GM12801 (cell line): ENCODE data around the gene STEAP2.

Experiments used
- TF ChIP-seq, protein P1 (sequence below): IDR thresholded peaks from one replicate; pipeline ENCODE4 v1.5.1; 2011; ENCODE audit warnings: control low read depth; ENCODE audit not compliant: insufficient read length; ENCODE audit errors: extremely low read depth

The STEAP2 gene

DNA sequence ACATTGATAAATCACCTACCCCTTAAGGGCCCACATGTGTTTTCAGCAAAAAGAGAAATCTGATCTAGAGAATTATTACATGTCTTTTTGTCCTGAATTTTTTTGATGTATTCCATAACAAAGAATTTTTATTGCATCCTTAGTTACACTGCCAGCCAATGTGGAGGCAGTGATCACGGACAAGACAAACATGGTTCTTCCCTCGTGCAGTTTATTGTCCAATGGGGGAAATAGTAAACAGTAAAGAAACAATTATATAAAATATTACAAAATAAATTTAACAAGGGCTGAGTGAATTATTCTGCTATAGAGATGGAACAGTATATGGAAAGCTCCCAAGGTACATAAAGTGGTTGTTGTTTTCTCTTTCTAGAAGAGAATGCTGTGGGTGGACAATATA is 2.0 kb downstream of the STEAP2 start:
- TF ChIP-seq, protein P1, sequence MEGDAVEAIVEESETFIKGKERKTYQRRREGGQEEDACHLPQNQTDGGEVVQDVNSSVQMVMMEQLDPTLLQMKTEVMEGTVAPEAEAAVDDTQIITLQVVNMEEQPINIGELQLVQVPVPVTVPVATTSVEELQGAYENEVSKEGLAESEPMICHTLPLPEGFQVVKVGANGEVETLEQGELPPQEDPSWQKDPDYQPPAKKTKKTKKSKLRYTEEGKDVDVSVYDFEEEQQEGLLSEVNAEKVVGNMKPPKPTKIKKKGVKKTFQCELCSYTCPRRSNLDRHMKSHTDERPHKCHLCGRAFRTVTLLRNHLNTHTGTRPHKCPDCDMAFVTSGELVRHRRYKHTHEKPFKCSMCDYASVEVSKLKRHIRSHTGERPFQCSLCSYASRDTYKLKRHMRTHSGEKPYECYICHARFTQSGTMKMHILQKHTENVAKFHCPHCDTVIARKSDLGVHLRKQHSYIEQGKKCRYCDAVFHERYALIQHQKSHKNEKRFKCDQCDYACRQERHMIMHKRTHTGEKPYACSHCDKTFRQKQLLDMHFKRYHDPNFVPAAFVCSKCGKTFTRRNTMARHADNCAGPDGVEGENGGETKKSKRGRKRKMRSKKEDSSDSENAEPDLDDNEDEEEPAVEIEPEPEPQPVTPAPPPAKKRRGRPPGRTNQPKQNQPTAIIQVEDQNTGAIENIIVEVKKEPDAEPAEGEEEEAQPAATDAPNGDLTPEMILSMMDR: no peak

DNA sequence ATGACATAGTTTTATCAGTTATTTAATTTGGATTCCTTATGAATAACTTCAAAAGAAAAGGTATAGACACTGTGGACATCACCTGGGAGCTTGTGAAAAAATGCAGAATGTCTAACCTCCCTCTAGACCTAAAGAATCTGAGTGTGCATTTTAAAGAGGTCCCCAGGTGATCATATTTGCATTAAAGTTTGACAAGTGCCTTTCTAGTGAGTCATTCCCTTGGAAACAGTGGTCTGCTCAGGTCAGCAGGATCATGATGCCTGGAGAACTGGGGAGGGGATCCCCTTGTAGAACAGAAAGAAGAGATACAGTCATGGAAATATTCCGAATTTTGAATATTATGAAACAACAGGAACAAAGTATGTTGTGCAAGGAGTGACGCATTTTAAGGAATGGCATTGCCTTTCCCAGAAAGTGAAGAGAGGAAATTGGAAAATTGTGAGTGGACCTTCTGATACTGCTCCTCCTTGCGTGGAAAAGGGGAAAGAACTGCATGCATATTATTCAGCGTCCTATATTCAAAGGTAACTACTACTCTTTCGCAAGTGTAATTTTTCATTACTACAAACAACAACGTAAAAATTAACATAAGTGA is 4.6 kb downstream of the STEAP2 start:
- TF ChIP-seq, protein P1: no peak

DNA sequence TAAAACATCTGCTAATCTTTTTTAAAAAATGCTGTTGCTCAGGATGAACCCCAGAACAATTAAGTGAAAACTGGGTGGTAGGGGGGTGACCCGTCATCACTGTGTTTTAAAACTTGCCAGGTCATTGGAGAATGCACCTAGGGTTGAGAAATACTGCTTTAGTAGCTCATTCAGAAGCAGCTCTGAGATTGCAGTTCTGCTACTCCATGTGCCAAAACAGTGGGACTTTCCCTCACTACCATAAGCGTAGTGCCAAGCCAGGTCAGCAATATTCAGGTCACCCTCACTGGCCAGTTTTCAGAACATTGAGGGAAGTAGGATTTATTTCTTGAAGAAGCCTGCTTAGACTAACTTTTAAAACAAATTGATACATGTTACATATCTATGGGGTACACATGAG is 5.2 kb downstream of the STEAP2 start:
- TF ChIP-seq, protein P1: no peak

DNA sequence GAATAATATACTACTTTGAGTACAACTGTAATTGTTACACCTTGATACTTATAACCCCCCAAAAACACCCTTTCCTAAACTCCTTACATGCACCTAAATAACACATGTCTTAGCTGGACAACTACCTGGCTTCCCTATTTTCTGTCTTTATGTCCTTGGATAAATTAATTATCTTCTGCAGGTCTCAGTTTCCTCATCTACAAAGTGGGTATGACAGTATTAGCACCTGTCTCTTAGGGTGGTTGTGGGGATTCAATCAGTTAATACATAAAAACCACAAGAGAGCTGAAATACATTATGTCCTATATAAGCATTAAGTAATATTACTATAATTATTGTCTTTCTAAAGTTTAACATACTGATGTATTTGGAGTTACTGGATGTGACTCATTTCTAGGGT is 10.8 kb downstream of the STEAP2 start:
- TF ChIP-seq, protein P1: no peak

DNA sequence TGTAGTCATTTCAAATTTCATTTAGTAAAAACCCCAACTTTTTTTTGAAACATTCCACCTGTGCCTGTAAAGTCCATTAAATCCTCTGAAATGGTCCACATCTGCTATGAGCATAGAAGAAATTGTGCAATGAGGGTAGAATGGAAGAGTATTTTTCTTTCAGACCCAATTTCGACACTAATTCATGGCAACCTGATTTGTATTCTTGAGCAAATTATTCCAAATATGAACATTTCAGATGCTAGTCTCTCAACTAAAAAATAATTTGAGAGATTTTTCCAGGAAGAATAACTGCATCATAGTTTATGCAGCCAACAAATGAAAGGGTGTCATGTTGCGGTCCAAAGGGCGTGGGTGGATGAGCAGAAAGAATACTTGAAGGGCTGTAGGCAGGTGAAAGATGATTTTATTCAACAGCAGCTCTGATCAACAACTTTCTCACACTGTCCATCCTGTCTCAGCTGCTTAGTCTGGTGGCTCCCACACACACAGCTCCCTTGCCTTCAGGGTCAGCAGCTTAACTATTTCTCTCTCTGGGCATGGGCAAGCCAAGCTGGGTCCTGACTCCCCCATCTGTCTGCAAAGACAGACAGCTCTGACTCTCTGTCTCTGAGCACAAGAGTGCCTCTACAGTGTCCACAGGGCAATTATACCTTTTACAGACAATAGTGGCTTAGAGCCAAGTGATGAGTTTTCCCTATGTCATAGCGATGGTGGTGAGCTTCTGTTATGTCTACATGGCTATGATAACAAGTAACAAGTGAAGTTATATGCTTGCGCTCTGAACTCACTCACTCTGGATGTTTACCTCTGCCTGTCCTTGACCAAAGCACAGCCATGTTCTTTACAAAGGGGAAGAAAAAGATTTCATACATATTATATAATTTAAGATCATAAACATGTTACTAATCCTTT is 11.5 kb downstream of the STEAP2 start:
- TF ChIP-seq, protein P1: no peak

DNA sequence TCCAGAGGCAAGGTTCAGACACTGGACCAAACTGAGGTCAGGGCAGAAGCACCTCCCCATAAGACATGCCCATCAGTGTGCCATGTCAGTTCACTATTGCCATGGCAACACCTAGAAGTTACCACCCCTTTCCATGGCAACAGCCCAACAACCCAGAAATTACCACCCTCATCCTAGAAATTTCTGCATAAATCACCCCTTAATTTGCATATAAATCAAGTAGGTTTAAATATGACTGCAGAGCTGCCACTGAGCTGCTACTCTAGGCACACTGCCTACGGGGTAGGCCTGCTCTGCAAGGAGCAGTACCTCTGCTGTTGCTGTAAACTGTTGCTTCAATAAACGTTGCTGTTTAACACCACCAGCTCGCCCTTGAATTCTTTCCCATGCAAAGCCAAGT is 12.7 kb downstream of the STEAP2 start:
- TF ChIP-seq, protein P1: no peak

DNA sequence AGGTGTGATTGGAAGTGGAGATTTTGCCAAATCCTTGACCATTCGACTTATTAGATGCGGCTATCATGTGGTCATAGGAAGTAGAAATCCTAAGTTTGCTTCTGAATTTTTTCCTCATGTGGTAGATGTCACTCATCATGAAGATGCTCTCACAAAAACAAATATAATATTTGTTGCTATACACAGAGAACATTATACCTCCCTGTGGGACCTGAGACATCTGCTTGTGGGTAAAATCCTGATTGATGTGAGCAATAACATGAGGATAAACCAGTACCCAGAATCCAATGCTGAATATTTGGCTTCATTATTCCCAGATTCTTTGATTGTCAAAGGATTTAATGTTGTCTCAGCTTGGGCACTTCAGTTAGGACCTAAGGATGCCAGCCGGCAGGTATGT is 13.6 kb downstream of the STEAP2 start:
- TF ChIP-seq, protein P1: no peak
